Esophagus muscularis mucosa (tissue), 4 donors: Measurements from ENCODE around the gene DYNLT4. TPM values are rescaled to one million over a fixed set of nuclear protein-coding genes. Genes with fewer than 3 reads are reported as not detected.

Source experiments
- DNase-seq: peaks from one replicate; pipeline ENCODE4 v3.0.0-alpha.2; 2017; ENCODE audit errors: extremely low spot score
- H3K27ac ChIP-seq, 4 donors: fragments of 200-600 bp; sonication (generic); replicated peaks in 1 of 4; 1 replicate in 3 of 4; 2 replicates in 1 of 4; pipeline ENCODE4 v1.5.1; 2016 to 2019; ENCODE audit warnings: mild to moderate bottlenecking in 1 of 4
- H3K27me3 ChIP-seq, 4 donors: fragments of 200-600 bp; sonication (generic); one replicate each; pipeline versions ENCODE4 v1.5.1 to v1.6.0; 2016 to 2019
- H3K36me3 ChIP-seq, 4 donors: fragments of 200-600 bp; sonication (generic); one replicate each; pipeline ENCODE4 v1.5.1; 2016 to 2019
- H3K4me1 ChIP-seq, 4 donors: fragments of 200-600 bp; sonication (generic); one replicate each; pipeline ENCODE4 v1.5.1; 2016 to 2019
- H3K4me3 ChIP-seq, 4 donors: fragments of 200-600 bp; sonication (generic); 1 replicate in 2 of 4; 2 replicates in 2 of 4; pipeline ENCODE4 v1.5.1; 2016 to 2019; ENCODE audit warnings: mild to moderate bottlenecking in 4 of 4, moderate library complexity in 1 of 4
- H3K9me3 ChIP-seq, 4 donors: fragments of 200-600 bp; sonication (generic); 1 replicate in 3 of 4; 2 replicates in 1 of 4; pipeline ENCODE4 v1.5.1; 2016 to 2019
- CTCF ChIP-seq, 3 experiments: fragments of 200-600 bp in 2 of 3; fragments of 450-650 bp in 1 of 3; sonication (generic) in 2 of 3; IDR thresholded peaks; one replicate each; pipeline ENCODE4 v1.5.1; 2017 to 2019; ENCODE audit warnings: antibody characterized with exemption in 3 of 3, mild to moderate bottlenecking in 2 of 3, moderate library complexity in 1 of 3
- EP300 ChIP-seq: sonication (generic); formaldehyde crosslinking; IDR thresholded peaks from one replicate; pipeline ENCODE4 v1.6.1; 2017; ENCODE audit warnings: antibody characterized with exemption
- POLR2A ChIP-seq: fragments of 450-650 bp; IDR thresholded peaks from one replicate; pipeline ENCODE4 v1.6.1; 2017; ENCODE audit warnings: antibody characterized with exemption, moderate library complexity, mild to moderate bottlenecking, low read depth
- POLR2AphosphoS5 ChIP-seq, 2 donors: sonication (generic); formaldehyde crosslinking; IDR thresholded peaks; one replicate each; pipeline ENCODE4 v1.6.1; 2017; ENCODE audit warnings: antibody characterized with exemption in 2 of 2
- WGBS: methylation state at CpG from one replicate; pipeline ENCODE4 v1.1.5; 2018; 5-methylcytosine and 5-hydroxymethylcytosine counted together
- intact Hi-C: fragments of 100-400 bp; cut with DNase I; formaldehyde crosslinking; loops from one replicate; pipeline ENCODE4 v1.15.1; 2023
- total RNA-seq, 4 donors: library from RNA; depleted of rRNA; stranded (reverse); fragments of >200 nt; gene quantifications; one replicate each; pipeline versions ENCODE4 v1.1.0 to v1.2.1, GENCODE V29; 2016

Gene DYNLT4
- total RNA-seq, 4 donors from 2014 or later = 0.83 TPM; not detected in 3

- DNase-seq = no peak
- no peak for TF ChIP-seq EP300
- no peak for TF ChIP-seq POLR2AphosphoS5 (IDR thresholded peaks at IDR 0.05)
- no peak for TF ChIP-seq POLR2A
- TF ChIP-seq CTCF (IDR thresholded peaks at IDR 0.05) = no peak
Observed at GRCh38 chr1:44805311-44806024, 1.7 kb downstream of the DYNLT4 start.

GRCh38 chr1:44803312-44804095, 3.6 kb downstream of the DYNLT4 start:
- TF ChIP-seq POLR2A = no peak
- no peak for TF ChIP-seq POLR2AphosphoS5 (IDR thresholded peaks at IDR 0.05)
- TF ChIP-seq EP300 = no peak
- TF ChIP-seq CTCF (IDR thresholded peaks at IDR 0.05) = no peak
- peaks cover 9 to 47% (median 41%) of the 10 kb centered on the region in 4 donors for H3K36me3 ChIP-seq
- intact Hi-C loops = no loop called here
- H3K9me3 ChIP-seq = no peaks in the 10 kb centered on the region
- no peak for DNase-seq
- no peaks in the 10 kb centered on the region for H3K27me3 ChIP-seq
- peaks cover 64 to 91% (median 79%) of the 10 kb centered on the region in 4 donors for H3K4me1 ChIP-seq
- WGBS = 90% methylated on average over 11 of the region's 13 CpGs
- peak overlapping the region; percentile 48 to 96 (median 80) for H3K27ac ChIP-seq
- H3K4me3 ChIP-seq = no peak overlapping the region

More at GRCh38 chr1:44805311-44806024, 1.7 kb downstream of the DYNLT4 start:
- Histone ChIP-seq H3K4me1 (peaks cover 76 to 100% (median 92%) of the 10 kb centered on the region in 4 donors), H3K36me3 (peaks cover 9 to 47% (median 41%) of the 10 kb centered on the region in 4 donors), H3K27ac (peak overlapping the region; percentile 96 to 97 (median 96)), H3K9me3 (no peaks in the 10 kb centered on the region), H3K4me3 (no peak overlapping the region), H3K27me3 (no peaks in the 10 kb centered on the region)
- WGBS = 83% methylated on average over 7 of the region's 20 CpGs
- intact Hi-C loops = no loop called here

- no peak for DNase-seq
- 92% methylated on average over 9 of the region's 9 CpGs for WGBS
- peaks cover 58 to 86% (median 74%) of the 10 kb centered on the region in 4 donors for H3K4me1 ChIP-seq
- no peaks in the 10 kb centered on the region for H3K9me3 ChIP-seq
- intact Hi-C loops = no loop called here
- H3K27ac ChIP-seq = peak overlapping the region; percentile 48 to 96 (median 80)
- no peaks in the 10 kb centered on the region for H3K27me3 ChIP-seq
- no peak for TF ChIP-seq EP300
- no peak for TF ChIP-seq POLR2AphosphoS5 (IDR thresholded peaks at IDR 0.05)
- TF ChIP-seq POLR2A = no peak
- no peak for TF ChIP-seq CTCF (IDR thresholded peaks at IDR 0.05)
- peak overlapping the region in 1 of 4 donors; percentile 92 for H3K4me3 ChIP-seq
- peaks cover 9 to 47% (median 41%) of the 10 kb centered on the region in 4 donors for H3K36me3 ChIP-seq
Observed at GRCh38 chr1:44803062-44803311, 4.2 kb downstream of the DYNLT4 start.

- H3K36me3 ChIP-seq = peaks cover 9 to 47% (median 41%) of the 10 kb centered on the region in 4 donors
- no peaks in the 10 kb centered on the region for H3K27me3 ChIP-seq
- H3K4me1 ChIP-seq = peaks cover 53 to 81% (median 69%) of the 10 kb centered on the region in 4 donors
- H3K27ac ChIP-seq = peak overlapping the region; percentile 48 to 96 (median 80)
- DNase-seq = no peak
- 85% methylated on average over 8 of the region's 13 CpGs for WGBS
- peak overlapping the region; percentile 81 to 95 (median 92) for H3K4me3 ChIP-seq
- intact Hi-C loops = no loop called here
- H3K9me3 ChIP-seq = no peaks in the 10 kb centered on the region
- no peak for TF ChIP-seq CTCF (IDR thresholded peaks at IDR 0.05)
Observed at GRCh38 chr1:44802306-44803061, 4.7 kb downstream of the DYNLT4 start.
